ENCODE measurements around the gene MSL1. TPM values are rescaled to one million over a fixed set of nuclear protein-coding genes. Genes with fewer than 3 reads are reported as not detected.

Gene MSL1
- total RNA-seq, 4 donors from 2014 or later, result 86.3 to 207 (median 117) TPM

- Histone ChIP-seq H3K9me3 (no peaks in the 10 kb centered on the region), H3K36me3 (peaks cover 0 to 79% (median 0%) of the 10 kb centered on the region in 3 donors), H3K27ac (peak overlapping the region in 1 of 4 donors; percentile 53), H3K27me3 (no peaks in the 10 kb centered on the region), H3K4me3 (no peak overlapping the region), H3K4me1 (peaks cover 0 to 28% (median 0%) of the 10 kb centered on the region in 4 donors)
- no peak for TF ChIP-seq POLR2A (IDR thresholded peaks at IDR 0.05)
- TF ChIP-seq CTCF (IDR thresholded peaks at IDR 0.05), result no peak
- DNase-seq, result no peak
Measured at GRCh38 chr17:40089077-40089895, 32.5 kb upstream of the MSL1 start.

- Histone ChIP-seq H3K27me3 (no peaks in the 10 kb centered on the region), H3K36me3 (peaks cover 0 to 79% (median 0%) of the 10 kb centered on the region in 3 donors), H3K4me3 (no peak overlapping the region), H3K27ac (peak overlapping the region in 2 of 4 donors; percentile 49 to 53), H3K9me3 (no peaks in the 10 kb centered on the region), H3K4me1 (peaks cover 0 to 39% (median 5%) of the 10 kb centered on the region in 4 donors)
- TF ChIP-seq POLR2A (IDR thresholded peaks at IDR 0.05), result no peak
- no peak for TF ChIP-seq CTCF (IDR thresholded peaks at IDR 0.05)
- DNase-seq, result no peak
Measured at GRCh38 chr17:40090237-40091119, 31.3 kb upstream of the MSL1 start.

GRCh38 chr17:40091691-40092397 lies 29.9 kb upstream of the MSL1 start:
- Histone ChIP-seq H3K27me3 (no peaks in the 10 kb centered on the region), H3K36me3 (peaks cover 0 to 79% (median 0%) of the 10 kb centered on the region in 3 donors), H3K4me1 (peaks cover 0 to 53% (median 18%) of the 10 kb centered on the region in 4 donors), H3K4me3 (no peak overlapping the region), H3K27ac (peak overlapping the region in 3 of 4 donors; percentile 25 to 99 (median 72)), H3K9me3 (no peaks in the 10 kb centered on the region)
- TF ChIP-seq POLR2A (IDR thresholded peaks at IDR 0.05) (no peak), CTCF (IDR thresholded peaks at IDR 0.05) (no peak)
- DNase-seq, result no peak

- peak overlapping the region in 3 of 4 donors; percentile 17 to 99 (median 72) for H3K27ac ChIP-seq
Measured at GRCh38 chr17:40092581-40092980, 29.2 kb upstream of the MSL1 start.

More at GRCh38 chr17:40092581-40092980, 29.2 kb upstream of the MSL1 start:
- Histone ChIP-seq H3K4me3 (no peak overlapping the region), H3K4me1 (peaks cover 4 to 60% (median 25%) of the 10 kb centered on the region in 4 donors), H3K27me3 (no peaks in the 10 kb centered on the region), H3K9me3 (no peaks in the 10 kb centered on the region), H3K36me3 (peaks cover 0 to 79% (median 0%) of the 10 kb centered on the region in 3 donors)
- no peak for DNase-seq
- no peak for TF ChIP-seq POLR2A (IDR thresholded peaks at IDR 0.05)
- no peak for TF ChIP-seq CTCF (IDR thresholded peaks at IDR 0.05)

Measured in Peyer's patch (tissue), 4 donors.